ENCODE results near the gene SHCBP1.
A peak's percentile ranks its signal among the peaks of the same experiment; 100 is the strongest.
"Not testable (repeated sequence)": the region's sequence is repeated elsewhere in the genome, so short reads cannot be mapped to it uniquely, and the experiment has no call there.

SHCBP1 gene

DNA sequence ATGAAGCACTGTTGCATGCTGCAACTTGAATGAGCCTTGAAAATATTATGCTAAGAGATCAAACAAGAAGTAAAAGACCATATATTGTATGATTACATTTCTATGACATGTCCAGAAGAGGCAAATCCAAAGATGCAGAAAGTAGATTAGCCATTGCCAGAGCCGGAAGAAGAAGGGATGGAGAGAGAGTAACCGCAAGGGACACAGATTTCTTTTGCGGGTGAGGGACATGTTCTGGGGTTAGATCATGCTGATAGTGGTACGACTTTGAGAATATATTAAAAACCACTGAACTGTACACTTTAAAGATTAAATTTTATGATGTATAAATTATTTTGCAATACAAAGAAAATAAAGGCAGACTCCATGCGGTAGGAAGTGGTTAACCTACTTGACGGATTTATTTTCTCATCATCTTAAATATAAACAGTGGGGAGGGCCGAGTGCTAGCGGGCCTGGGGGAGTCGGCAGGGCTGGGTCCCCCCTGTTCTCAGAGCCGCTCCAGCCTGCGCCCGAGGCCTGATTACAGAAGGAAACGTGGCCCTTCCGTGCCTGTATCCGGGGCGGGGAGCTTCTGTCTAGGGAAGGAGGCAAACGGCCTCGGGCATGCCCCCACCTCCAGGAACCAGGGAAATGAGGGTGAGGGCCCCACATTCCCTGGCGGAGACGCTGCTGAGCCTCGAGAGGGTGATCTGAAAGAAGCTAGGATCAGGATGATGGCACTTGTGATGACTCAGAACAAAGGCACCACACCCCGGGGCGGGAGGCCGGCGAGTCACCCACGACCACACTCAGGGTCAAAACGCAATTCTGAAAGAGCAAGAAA lies 48.0 kb downstream of the SHCBP1 start:
- H3K27ac ChIP-seq (ENCODE audit: insufficient read depth, low read length, poor library complexity, severe bottlenecking): no peak overlapping the region
- H3K4me1 ChIP-seq (ENCODE audit: control insufficient read depth, insufficient read depth, low read length, poor library complexity, severe bottlenecking): no peaks in the 10 kb centered on the region
- no peak for DNase-seq
- H3K27me3 ChIP-seq (replicated peaks; ENCODE audit: control insufficient read depth, insufficient read depth, low read length, poor library complexity, severe bottlenecking): no peaks in the 10 kb centered on the region
- H3K9me3 ChIP-seq (ENCODE audit: control insufficient read depth, low read length): no peaks in the 10 kb centered on the region
- no peaks in the 10 kb centered on the region for H3K36me3 ChIP-seq (ENCODE audit: control insufficient read depth, insufficient read depth, low read length)
- no peak overlapping the region for H3K4me3 ChIP-seq (ENCODE audit: insufficient read depth, low read depth, low read length, poor library complexity, severe bottlenecking)

DNA sequence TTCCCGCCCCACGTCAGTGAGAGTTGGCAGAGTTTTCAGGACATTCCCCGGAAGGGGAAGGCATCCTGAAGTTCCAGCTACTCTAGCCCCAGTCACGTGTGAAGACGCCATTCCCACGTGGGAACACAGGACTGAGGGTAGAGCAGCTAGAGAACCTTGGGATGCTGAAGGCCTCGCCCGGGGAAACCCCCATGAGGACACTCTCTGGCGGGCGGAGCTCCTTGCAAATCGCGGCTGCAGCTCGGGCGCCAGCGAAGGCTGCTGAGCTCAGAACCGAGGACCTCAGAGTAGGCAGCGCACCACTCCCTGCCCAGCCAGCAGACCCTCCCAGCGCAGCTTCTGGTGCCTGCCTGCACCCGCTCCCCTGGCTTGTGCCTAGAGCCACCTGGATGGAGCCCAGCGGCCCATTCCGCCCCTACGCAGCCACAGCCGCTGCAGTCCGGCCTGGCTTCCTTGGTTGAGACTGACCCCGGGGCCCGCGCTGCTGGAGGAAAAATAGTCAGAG lies 51.9 kb downstream of the SHCBP1 start:
- no peak for DNase-seq
- H3K27me3 ChIP-seq (replicated peaks; ENCODE audit: control insufficient read depth, insufficient read depth, low read length, poor library complexity, severe bottlenecking): no peaks in the 10 kb centered on the region
- H3K27ac ChIP-seq (ENCODE audit: insufficient read depth, low read length, poor library complexity, severe bottlenecking): no peak overlapping the region
- H3K4me1 ChIP-seq (ENCODE audit: control insufficient read depth, insufficient read depth, low read length, poor library complexity, severe bottlenecking): no peaks in the 10 kb centered on the region
- no peak overlapping the region for H3K4me3 ChIP-seq (ENCODE audit: insufficient read depth, low read depth, low read length, poor library complexity, severe bottlenecking)
- no peaks in the 10 kb centered on the region for H3K9me3 ChIP-seq (ENCODE audit: control insufficient read depth, low read length)
- no peaks in the 10 kb centered on the region for H3K36me3 ChIP-seq (ENCODE audit: control insufficient read depth, insufficient read depth, low read length)

DNA sequence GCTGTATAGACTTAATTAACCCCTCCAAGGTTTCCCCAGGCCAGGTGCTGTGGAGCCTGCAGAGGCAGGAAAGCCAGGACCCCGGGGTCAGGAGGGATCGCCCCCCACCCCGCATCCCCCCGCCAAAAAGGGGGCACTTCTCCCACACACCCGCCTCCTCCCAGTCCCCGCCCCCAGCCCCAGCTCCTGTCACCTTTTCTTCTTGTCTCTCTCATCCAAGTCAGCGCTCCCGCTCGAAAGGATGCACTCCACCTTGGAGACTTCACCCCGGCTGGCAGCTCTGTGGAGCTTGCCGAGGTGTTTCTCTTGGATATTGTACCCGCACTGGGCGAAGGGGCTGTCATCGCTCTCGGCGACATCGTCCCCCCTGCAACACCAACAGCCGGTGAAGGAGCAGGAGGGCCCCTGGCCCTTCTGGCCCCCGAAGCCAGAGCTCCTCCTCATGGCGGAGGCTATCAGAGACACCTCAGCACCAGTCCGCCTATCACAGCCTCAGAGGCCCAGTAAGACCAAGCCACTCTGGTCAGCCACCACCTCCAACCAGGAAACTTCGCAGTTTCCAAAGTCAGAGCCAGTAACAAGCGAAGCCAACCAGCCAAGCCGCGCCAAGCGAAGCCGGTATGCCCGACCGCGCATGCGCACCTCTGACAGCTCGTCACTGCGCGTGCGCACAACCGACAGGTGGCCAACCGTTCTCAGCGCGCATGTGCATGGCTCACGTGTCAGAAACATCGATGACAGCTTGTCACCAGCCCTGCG lies 52.5 kb downstream of the SHCBP1 start:
- no peaks in the 10 kb centered on the region for H3K27me3 ChIP-seq (replicated peaks; ENCODE audit: control insufficient read depth, insufficient read depth, low read length, poor library complexity, severe bottlenecking)
- no peak overlapping the region for H3K27ac ChIP-seq (ENCODE audit: insufficient read depth, low read length, poor library complexity, severe bottlenecking)
- no peak overlapping the region for H3K4me3 ChIP-seq (ENCODE audit: insufficient read depth, low read depth, low read length, poor library complexity, severe bottlenecking)
- H3K9me3 ChIP-seq (ENCODE audit: control insufficient read depth, low read length): no peaks in the 10 kb centered on the region
- no peak for DNase-seq
- H3K36me3 ChIP-seq (ENCODE audit: control insufficient read depth, insufficient read depth, low read length): no peaks in the 10 kb centered on the region
- no peaks in the 10 kb centered on the region for H3K4me1 ChIP-seq (ENCODE audit: control insufficient read depth, insufficient read depth, low read length, poor library complexity, severe bottlenecking)

DNA sequence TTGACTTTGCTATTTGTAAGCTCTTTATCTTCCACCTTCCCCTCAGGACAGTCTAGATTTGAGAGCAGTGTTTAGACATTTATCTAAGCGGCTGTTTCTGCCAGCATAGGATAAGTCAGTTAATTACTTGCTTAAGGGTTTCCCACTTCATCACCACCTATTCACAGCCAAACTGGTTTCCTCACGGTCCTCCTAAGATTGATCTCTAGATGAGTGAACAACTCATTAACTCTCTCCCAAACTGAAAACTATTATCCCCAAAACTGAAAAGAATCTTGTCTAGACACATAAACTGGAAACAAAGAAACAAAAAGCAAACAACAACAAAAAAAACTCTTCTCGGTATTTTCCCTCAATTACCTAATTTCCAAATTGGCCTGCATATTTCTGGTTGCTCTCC lies 58.2 kb downstream of the SHCBP1 start:
- Histone ChIP-seq H3K36me3 (ENCODE audit: control insufficient read depth, insufficient read depth, low read length) (no peaks in the 10 kb centered on the region), H3K4me3 (ENCODE audit: insufficient read depth, low read depth, low read length, poor library complexity, severe bottlenecking) (no peak overlapping the region), H3K4me1 (ENCODE audit: control insufficient read depth, insufficient read depth, low read length, poor library complexity, severe bottlenecking) (no peaks in the 10 kb centered on the region), H3K27me3 (replicated peaks; ENCODE audit: control insufficient read depth, insufficient read depth, low read length, poor library complexity, severe bottlenecking) (no peaks in the 10 kb centered on the region), H3K27ac (ENCODE audit: insufficient read depth, low read length, poor library complexity, severe bottlenecking) (no peak overlapping the region), H3K9me3 (ENCODE audit: control insufficient read depth, low read length) (no peaks in the 10 kb centered on the region)
- no peak for DNase-seq

DNA sequence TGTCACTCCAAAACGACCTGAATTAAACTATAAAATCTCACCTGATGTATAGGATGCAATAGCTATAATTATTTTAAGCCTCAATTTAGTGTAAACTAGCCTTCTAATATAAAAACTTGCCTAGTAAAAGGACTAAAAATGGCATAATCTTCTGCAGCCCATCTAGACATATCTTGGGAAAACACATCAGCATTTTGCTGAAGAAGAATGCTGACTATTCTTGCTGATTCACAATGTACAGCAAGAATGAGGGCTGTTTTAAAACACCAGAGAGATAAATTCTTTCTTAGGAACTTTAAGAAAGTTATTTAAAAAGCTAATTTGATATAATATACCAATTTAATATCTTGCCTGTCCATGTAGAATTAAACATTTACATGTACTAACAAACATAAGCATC lies 63.2 kb downstream of the SHCBP1 start:
- H3K27ac ChIP-seq (ENCODE audit: insufficient read depth, low read length, poor library complexity, severe bottlenecking): no peak overlapping the region
- no peak overlapping the region for H3K4me3 ChIP-seq (ENCODE audit: insufficient read depth, low read depth, low read length, poor library complexity, severe bottlenecking)
- no peaks in the 10 kb centered on the region for H3K4me1 ChIP-seq (ENCODE audit: control insufficient read depth, insufficient read depth, low read length, poor library complexity, severe bottlenecking)
- H3K36me3 ChIP-seq (ENCODE audit: control insufficient read depth, insufficient read depth, low read length): no peaks in the 10 kb centered on the region
- no peaks in the 10 kb centered on the region for H3K27me3 ChIP-seq (replicated peaks; ENCODE audit: control insufficient read depth, insufficient read depth, low read length, poor library complexity, severe bottlenecking)
- no peak for DNase-seq
- H3K9me3 ChIP-seq (ENCODE audit: control insufficient read depth, low read length): no peaks in the 10 kb centered on the region

DNA sequence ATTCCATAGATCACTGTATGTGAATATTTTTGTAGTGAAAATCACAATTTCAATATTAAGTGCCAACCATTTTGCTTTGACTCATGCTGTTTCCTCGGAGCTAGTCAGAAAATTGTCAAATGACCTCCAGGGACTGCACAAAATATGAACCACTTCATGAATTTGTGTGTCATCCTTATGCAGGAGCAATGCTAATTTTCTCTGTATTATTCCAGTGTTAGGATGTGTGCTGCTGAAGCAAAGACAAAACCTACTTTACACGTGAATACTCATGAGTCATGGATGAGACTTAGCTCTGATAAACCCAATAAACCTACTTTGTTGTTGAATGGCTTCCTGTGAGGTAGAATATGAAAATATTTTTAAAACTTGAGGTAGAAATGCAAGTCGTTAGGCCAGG lies 65.2 kb downstream of the SHCBP1 start:
- DNase-seq: no peak
- H3K27ac ChIP-seq (ENCODE audit: insufficient read depth, low read length, poor library complexity, severe bottlenecking): no peak overlapping the region
- no peaks in the 10 kb centered on the region for H3K4me1 ChIP-seq (ENCODE audit: control insufficient read depth, insufficient read depth, low read length, poor library complexity, severe bottlenecking)
- no peak overlapping the region for H3K4me3 ChIP-seq (ENCODE audit: insufficient read depth, low read depth, low read length, poor library complexity, severe bottlenecking)
- no peaks in the 10 kb centered on the region for H3K9me3 ChIP-seq (ENCODE audit: control insufficient read depth, low read length)
- no peaks in the 10 kb centered on the region for H3K27me3 ChIP-seq (replicated peaks; ENCODE audit: control insufficient read depth, insufficient read depth, low read length, poor library complexity, severe bottlenecking)
- H3K36me3 ChIP-seq (ENCODE audit: control insufficient read depth, insufficient read depth, low read length): no peaks in the 10 kb centered on the region

DNA sequence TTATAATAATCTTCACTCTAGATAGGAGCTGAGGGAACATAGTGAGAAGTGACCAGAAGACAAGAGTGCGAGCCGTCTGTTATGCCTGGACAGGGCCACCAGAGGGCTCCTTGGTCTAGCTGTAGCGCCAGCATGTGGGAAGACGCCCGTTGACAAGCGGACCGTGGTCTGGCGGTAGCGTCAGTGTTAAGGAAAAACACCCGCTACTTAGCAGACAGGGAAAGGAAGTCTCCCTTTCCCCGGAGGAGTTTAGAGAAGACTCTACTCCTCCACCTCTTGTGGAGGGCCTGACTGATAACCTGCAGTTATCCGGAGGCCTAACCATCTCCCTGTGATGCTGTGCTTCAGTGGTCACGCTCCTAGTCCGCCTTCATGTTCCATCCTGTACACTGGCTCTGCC lies 66.7 kb downstream of the SHCBP1 start:
- not testable (repeated sequence) for H3K4me1 ChIP-seq (ENCODE audit: control insufficient read depth, insufficient read depth, low read length, poor library complexity, severe bottlenecking); H3K4me3 ChIP-seq (ENCODE audit: insufficient read depth, low read depth, low read length, poor library complexity, severe bottlenecking); H3K27ac ChIP-seq (ENCODE audit: insufficient read depth, low read length, poor library complexity, severe bottlenecking); H3K36me3 ChIP-seq (ENCODE audit: control insufficient read depth, insufficient read depth, low read length); H3K9me3 ChIP-seq (ENCODE audit: control insufficient read depth, low read length); H3K27me3 ChIP-seq (replicated peaks; ENCODE audit: control insufficient read depth, insufficient read depth, low read length, poor library complexity, severe bottlenecking)
- DNase-seq: peak in 2 of 3 donors; percentile 9 to 26

DNA sequence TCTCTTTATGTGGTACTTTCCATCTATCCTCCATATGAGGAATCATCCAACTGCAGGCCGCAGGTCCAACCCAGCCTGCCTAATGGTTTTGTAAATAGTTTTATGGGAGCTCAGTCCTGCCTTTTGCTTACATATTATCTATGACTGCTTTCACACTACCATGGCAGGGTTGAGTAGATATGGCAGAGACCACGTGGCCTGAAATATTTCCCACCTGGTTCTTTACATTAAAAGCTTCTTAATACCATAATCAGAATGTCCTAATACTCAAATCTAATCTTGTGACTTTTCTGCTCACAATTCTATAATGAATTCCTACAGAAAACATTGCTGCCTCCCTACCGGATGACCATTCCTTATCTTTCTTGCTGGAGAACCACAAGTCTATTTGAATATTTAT lies 71.7 kb downstream of the SHCBP1 start:
- Histone ChIP-seq H3K36me3 (ENCODE audit: control insufficient read depth, insufficient read depth, low read length) (no peaks in the 10 kb centered on the region), H3K27ac (ENCODE audit: insufficient read depth, low read length, poor library complexity, severe bottlenecking) (no peak overlapping the region), H3K4me3 (ENCODE audit: insufficient read depth, low read depth, low read length, poor library complexity, severe bottlenecking) (no peak overlapping the region), H3K9me3 (ENCODE audit: control insufficient read depth, low read length) (no peaks in the 10 kb centered on the region), H3K4me1 (ENCODE audit: control insufficient read depth, insufficient read depth, low read length, poor library complexity, severe bottlenecking) (no peaks in the 10 kb centered on the region), H3K27me3 (replicated peaks; ENCODE audit: control insufficient read depth, insufficient read depth, low read length, poor library complexity, severe bottlenecking) (no peaks in the 10 kb centered on the region)
- DNase-seq: no peak
